GM23338 (cell line): ENCODE results near the gene MAP3K7CL. TPM values are rescaled to one million over a fixed set of nuclear protein-coding genes. Genes with fewer than 3 reads are reported as not detected.

Source experiments
- ATAC-seq: fragments of 200-7000 bp; cut with Tn5 transposase; 3 replicates; pipeline ENCODE4 v1.9.1; 2020
- DNase-seq: peaks from one replicate; pipeline ENCODE4 v3.0.0-alpha.2; 2015; ENCODE audit warnings: low spot score
- H2AFZ ChIP-seq: fragments of 200-600 bp; sonication (generic); 2 replicates; pipeline ENCODE4 v1.8.0; 2016; ENCODE audit warnings: antibody characterized with exemption, mild to moderate bottlenecking, moderate library complexity
- H3F3A ChIP-seq: fragments of 200-600 bp; sonication (generic); replicated peaks from 2 replicates; pipeline ENCODE4 v1.8.0; 2017; ENCODE audit warnings: antibody characterized with exemption, mixed run types, low read depth
- H3K27ac ChIP-seq: fragments of 200-600 bp; sonication (generic); 2 replicates; pipeline ENCODE4 v1.6.1; 2016; ENCODE audit warnings: low read depth
- H3K27me3 ChIP-seq: fragments of 200-600 bp; sonication (generic); 2 replicates; pipeline ENCODE4 v1.8.0; 2016; ENCODE audit warnings: mild to moderate bottlenecking, mixed run types, moderate library complexity; ENCODE audit not compliant: insufficient read depth
- H3K36me3 ChIP-seq: fragments of 200-600 bp; sonication (generic); 2 replicates; pipeline ENCODE4 v1.8.0; 2016; ENCODE audit warnings: mild to moderate bottlenecking; ENCODE audit not compliant: insufficient read depth
- H3K4me1 ChIP-seq: fragments of 200-600 bp; sonication (generic); 2 replicates; pipeline ENCODE4 v1.8.0; 2016; ENCODE audit warnings: mild to moderate bottlenecking, moderate library complexity; ENCODE audit not compliant: insufficient read depth
- H3K4me2 ChIP-seq: fragments of 200-600 bp; sonication (generic); 2 replicates; pipeline ENCODE4 v1.7.1; 2017; ENCODE audit warnings: mixed run types
- H3K4me3 ChIP-seq: fragments of 200-600 bp; sonication (generic); 2 replicates; pipeline ENCODE4 v1.6.1; 2016; ENCODE audit warnings: mixed run types
- H3K79me2 ChIP-seq: fragments of 200-600 bp; sonication (generic); replicated peaks from 2 replicates; pipeline ENCODE4 v1.8.0; 2017; ENCODE audit warnings: mild to moderate bottlenecking; ENCODE audit not compliant: insufficient read depth
- H3K9me2 ChIP-seq: fragments of 200-600 bp; sonication (generic); 2 replicates; pipeline ENCODE4 v1.8.0; 2017; ENCODE audit not compliant: insufficient read depth
- H4K20me1 ChIP-seq: fragments of 200-600 bp; sonication (generic); replicated peaks from 2 replicates; pipeline ENCODE4 v1.8.0; 2017; ENCODE audit warnings: mild to moderate bottlenecking; ENCODE audit not compliant: insufficient read depth
- H3K27ac Mint-ChIP-seq: 2 replicates; pipeline ENCODE4 v1.8.0; 2020; ENCODE audit warnings: inconsistent platforms, mild to moderate bottlenecking, moderate library complexity, mixed read lengths
- H3K27me3 Mint-ChIP-seq: 3 replicates; pipeline ENCODE4 v1.8.0; 2022; ENCODE audit warnings: low read depth, mild to moderate bottlenecking, moderate library complexity, mixed read lengths, inconsistent platforms; ENCODE audit not compliant: insufficient read depth, poor library complexity
- H3K36me3 Mint-ChIP-seq: 3 replicates; pipeline ENCODE4 v1.8.0; 2021; ENCODE audit warnings: low read depth, mild to moderate bottlenecking, inconsistent platforms, moderate library complexity, mixed read lengths
- H3K4me1 Mint-ChIP-seq: 3 replicates; pipeline ENCODE4 v1.8.0; 2020; ENCODE audit warnings: mild to moderate bottlenecking, inconsistent platforms, mixed read lengths
- H3K4me3 Mint-ChIP-seq: 3 replicates; pipeline ENCODE4 v1.8.0; 2021; ENCODE audit warnings: moderate library complexity, mild to moderate bottlenecking, inconsistent platforms, mixed read lengths
- H3K9me3 Mint-ChIP-seq: 3 replicates; pipeline ENCODE4 v1.8.0; 2020; ENCODE audit warnings: moderate library complexity, mild to moderate bottlenecking, inconsistent platforms, mixed read lengths
- CREB1 ChIP-seq: fragments of 250-450 bp; sonication (Bioruptor Pico); IDR thresholded peaks from 2 replicates; pipeline ENCODE4 v1.5.0; 2020; ENCODE audit warnings: low read depth, mild to moderate bottlenecking, moderate library complexity
- EZH2phosphoT487 ChIP-seq: fragments of 200-600 bp; sonication (generic); IDR thresholded peaks from one replicate; pipeline ENCODE4 v1.8.1; 2018; ENCODE audit warnings: antibody characterized with exemption; ENCODE audit not compliant: unreplicated experiment
- JUNB ChIP-seq: IDR thresholded peaks from one replicate; pipeline ENCODE4 v1.6.1; 2016; ENCODE audit warnings: antibody characterized with exemption; ENCODE audit not compliant: unreplicated experiment
- NANOG ChIP-seq: IDR thresholded peaks from 2 replicates; pipeline ENCODE4 v1.6.1; 2016; ENCODE audit warnings: antibody characterized with exemption, borderline replicate concordance
- POLR2AphosphoS5 ChIP-seq: IDR thresholded peaks from 2 replicates; pipeline ENCODE4 v1.6.1; 2016; ENCODE audit warnings: antibody characterized with exemption, low read depth
- STAT1 ChIP-seq: IDR thresholded peaks from one replicate; pipeline ENCODE4 v1.6.1; 2016; ENCODE audit warnings: antibody characterized with exemption; ENCODE audit not compliant: unreplicated experiment
- ZNF114 ChIP-seq: fragments of 250-450 bp; sonication (Bioruptor Pico); IDR thresholded peaks from 2 replicates; pipeline ENCODE4 v1.5.0; 2020; ENCODE audit warnings: mild to moderate bottlenecking, moderate library complexity
- polyA plus RNA-seq: library from polyadenylated mRNA; unstranded; fragments of >200 nt; fragmentation: Nextera tagmentation; extraction: Ambion mirVana; gene quantifications from 2 replicates; pipeline ENCODE4 v1.2.1, GENCODE V29; 2016
- total RNA-seq: library from RNA; depleted of rRNA; stranded (reverse); fragments of >200 nt; shearing (Covaris generic); gene quantifications from 2 replicates; pipeline ENCODE4 v1.2.3, GENCODE V29; 2014
- TF ChIP-seq, protein P1 (sequence below): IDR thresholded peaks from 2 replicates; pipeline ENCODE4 v1.6.1; 2016; ENCODE audit warnings: antibody characterized with exemption
- TF ChIP-seq, protein P2 (sequence below), 2 experiments: fragments of 200-600 bp in 1 of 2; sonication (generic) in 1 of 2; conservative IDR thresholded peaks; 2 replicates each; pipeline versions ENCODE4 v1.5.1 to v1.6.1; 2016 to 2017; ENCODE audit warnings: antibody characterized with exemption in 2 of 2, low read depth in 2 of 2, mild to moderate bottlenecking in 2 of 2, moderate library complexity in 1 of 2
- TF ChIP-seq, protein P3 (sequence below): fragments of 250-450 bp; sonication (Bioruptor Pico); IDR thresholded peaks from 2 replicates; pipeline ENCODE4 v1.5.0; 2020; ENCODE audit warnings: mild to moderate bottlenecking, moderate library complexity
- TF ChIP-seq, protein P4 (sequence below): IDR thresholded peaks from one replicate; pipeline ENCODE4 v1.6.1; 2018; ENCODE audit warnings: antibody characterized with exemption; ENCODE audit not compliant: unreplicated experiment

The MAP3K7CL gene
- total and polyA plus RNA-seq, 2 experiments from 2014 or later = 2.4 to 3.6 TPM

DNA sequence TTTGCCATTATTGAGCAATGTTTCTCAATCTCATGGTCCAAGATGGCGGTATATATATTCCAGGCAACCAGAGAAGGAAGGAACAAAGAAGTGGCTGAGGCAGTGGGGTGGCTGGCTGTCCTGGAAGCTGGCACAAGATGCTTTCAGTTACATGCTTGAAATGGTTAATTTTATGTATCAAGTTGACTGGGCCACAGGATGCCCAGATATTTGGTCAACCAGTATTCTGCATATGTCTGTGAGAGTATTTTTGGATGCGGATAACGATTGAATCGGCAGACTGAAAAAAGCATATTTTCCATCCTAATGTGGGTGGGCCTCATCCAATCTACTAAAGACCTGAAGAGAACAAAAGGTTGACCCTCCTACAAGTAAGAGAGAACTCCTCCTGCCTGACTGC is 55.2 kb downstream of the MAP3K7CL start (continued):
- no peak for TF ChIP-seq EZH2phosphoT487
- TF ChIP-seq NANOG = no peak

DNA sequence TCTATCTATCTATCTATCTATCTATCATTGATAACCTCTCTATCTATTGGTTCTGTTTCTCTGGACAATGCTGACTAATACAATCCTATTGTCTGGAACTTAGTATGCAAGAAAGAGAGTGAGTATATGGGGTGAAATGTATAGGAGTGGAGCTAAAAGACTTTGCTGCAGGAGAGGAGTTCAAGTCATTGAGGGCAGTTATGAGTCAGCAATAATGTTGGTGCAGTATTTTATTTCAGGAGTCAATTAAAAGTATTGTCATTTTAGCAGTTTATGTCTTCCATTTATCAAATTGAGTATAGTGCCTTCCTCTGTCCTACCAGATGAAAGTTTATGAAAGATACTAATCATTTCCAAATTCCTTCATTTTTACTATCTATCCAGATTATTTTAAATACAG is 55.8 kb downstream of the MAP3K7CL start:
- Mint-ChIP-seq H3K36me3 (no peaks in the 10 kb centered on the region), H3K27ac (no peak overlapping the region), H3K27me3 (peaks cover 9% of the 10 kb centered on the region), H3K9me3 (no peaks in the 10 kb centered on the region), H3K4me1 (peaks cover 2% of the 10 kb centered on the region), H3K4me3 (no peak overlapping the region)
- ATAC-seq = no peak
- no peak for TF ChIP-seq JUNB
- no peak for TF ChIP-seq NANOG
- no peak for TF ChIP-seq POLR2AphosphoS5
- TF ChIP-seq ZNF114 = no peak
- TF ChIP-seq, protein P1, sequence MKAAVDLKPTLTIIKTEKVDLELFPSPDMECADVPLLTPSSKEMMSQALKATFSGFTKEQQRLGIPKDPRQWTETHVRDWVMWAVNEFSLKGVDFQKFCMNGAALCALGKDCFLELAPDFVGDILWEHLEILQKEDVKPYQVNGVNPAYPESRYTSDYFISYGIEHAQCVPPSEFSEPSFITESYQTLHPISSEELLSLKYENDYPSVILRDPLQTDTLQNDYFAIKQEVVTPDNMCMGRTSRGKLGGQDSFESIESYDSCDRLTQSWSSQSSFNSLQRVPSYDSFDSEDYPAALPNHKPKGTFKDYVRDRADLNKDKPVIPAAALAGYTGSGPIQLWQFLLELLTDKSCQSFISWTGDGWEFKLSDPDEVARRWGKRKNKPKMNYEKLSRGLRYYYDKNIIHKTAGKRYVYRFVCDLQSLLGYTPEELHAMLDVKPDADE = no peak
- TF ChIP-seq, protein P2, sequence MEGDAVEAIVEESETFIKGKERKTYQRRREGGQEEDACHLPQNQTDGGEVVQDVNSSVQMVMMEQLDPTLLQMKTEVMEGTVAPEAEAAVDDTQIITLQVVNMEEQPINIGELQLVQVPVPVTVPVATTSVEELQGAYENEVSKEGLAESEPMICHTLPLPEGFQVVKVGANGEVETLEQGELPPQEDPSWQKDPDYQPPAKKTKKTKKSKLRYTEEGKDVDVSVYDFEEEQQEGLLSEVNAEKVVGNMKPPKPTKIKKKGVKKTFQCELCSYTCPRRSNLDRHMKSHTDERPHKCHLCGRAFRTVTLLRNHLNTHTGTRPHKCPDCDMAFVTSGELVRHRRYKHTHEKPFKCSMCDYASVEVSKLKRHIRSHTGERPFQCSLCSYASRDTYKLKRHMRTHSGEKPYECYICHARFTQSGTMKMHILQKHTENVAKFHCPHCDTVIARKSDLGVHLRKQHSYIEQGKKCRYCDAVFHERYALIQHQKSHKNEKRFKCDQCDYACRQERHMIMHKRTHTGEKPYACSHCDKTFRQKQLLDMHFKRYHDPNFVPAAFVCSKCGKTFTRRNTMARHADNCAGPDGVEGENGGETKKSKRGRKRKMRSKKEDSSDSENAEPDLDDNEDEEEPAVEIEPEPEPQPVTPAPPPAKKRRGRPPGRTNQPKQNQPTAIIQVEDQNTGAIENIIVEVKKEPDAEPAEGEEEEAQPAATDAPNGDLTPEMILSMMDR (conservative IDR thresholded peaks at IDR 0.05; ENCODE audit: low read depth in 2 of 2) = no peak
- TF ChIP-seq STAT1 = no peak
- TF ChIP-seq, protein P3, sequence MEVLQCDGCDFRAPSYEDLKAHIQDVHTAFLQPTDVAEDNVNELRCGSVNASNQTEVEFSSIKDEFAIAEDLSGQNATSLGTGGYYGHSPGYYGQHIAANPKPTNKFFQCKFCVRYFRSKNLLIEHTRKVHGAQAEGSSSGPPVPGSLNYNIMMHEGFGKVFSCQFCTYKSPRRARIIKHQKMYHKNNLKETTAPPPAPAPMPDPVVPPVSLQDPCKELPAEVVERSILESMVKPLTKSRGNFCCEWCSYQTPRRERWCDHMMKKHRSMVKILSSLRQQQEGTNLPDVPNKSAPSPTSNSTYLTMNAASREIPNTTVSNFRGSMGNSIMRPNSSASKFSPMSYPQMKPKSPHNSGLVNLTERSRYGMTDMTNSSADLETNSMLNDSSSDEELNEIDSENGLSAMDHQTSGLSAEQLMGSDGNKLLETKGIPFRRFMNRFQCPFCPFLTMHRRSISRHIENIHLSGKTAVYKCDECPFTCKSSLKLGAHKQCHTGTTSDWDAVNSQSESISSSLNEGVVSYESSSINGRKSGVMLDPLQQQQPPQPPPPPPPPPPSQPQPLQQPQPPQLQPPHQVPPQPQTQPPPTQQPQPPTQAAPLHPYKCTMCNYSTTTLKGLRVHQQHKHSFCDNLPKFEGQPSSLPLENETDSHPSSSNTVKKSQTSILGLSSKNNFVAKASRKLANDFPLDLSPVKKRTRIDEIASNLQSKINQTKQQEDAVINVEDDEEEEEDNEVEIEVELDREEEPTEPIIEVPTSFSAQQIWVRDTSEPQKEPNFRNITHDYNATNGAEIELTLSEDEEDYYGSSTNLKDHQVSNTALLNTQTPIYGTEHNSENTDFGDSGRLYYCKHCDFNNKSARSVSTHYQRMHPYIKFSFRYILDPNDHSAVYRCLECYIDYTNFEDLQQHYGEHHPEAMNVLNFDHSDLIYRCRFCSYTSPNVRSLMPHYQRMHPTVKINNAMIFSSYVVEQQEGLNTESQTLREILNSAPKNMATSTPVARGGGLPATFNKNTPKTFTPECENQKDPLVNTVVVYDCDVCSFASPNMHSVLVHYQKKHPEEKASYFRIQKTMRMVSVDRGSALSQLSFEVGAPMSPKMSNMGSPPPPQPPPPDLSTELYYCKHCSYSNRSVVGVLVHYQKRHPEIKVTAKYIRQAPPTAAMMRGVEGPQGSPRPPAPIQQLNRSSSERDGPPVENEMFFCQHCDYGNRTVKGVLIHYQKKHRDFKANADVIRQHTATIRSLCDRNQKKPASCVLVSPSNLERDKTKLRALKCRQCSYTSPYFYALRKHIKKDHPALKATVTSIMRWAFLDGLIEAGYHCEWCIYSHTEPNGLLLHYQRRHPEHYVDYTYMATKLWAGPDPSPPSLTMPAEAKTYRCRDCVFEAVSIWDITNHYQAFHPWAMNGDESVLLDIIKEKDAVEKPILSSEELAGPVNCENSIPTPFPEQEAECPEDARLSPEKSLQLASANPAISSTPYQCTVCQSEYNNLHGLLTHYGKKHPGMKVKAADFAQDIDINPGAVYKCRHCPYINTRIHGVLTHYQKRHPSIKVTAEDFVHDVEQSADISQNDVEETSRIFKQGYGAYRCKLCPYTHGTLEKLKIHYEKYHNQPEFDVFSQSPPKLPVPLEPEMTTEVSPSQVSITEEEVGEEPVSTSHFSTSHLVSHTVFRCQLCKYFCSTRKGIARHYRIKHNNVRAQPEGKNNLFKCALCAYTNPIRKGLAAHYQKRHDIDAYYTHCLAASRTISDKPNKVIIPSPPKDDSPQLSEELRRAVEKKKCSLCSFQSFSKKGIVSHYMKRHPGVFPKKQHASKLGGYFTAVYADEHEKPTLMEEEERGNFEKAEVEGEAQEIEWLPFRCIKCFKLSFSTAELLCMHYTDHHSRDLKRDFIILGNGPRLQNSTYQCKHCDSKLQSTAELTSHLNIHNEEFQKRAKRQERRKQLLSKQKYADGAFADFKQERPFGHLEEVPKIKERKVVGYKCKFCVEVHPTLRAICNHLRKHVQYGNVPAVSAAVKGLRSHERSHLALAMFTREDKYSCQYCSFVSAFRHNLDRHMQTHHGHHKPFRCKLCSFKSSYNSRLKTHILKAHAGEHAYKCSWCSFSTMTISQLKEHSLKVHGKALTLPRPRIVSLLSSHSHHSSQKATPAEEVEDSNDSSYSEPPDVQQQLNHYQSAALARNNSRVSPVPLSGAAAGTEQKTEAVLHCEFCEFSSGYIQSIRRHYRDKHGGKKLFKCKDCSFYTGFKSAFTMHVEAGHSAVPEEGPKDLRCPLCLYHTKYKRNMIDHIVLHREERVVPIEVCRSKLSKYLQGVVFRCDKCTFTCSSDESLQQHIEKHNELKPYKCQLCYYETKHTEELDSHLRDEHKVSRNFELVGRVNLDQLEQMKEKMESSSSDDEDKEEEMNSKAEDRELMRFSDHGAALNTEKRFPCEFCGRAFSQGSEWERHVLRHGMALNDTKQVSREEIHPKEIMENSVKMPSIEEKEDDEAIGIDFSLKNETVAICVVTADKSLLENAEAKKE (CRISPR knock-in tag) = no peak
- no peak for TF ChIP-seq CREB1 (CRISPR knock-in tag)
- TF ChIP-seq, protein P4, sequence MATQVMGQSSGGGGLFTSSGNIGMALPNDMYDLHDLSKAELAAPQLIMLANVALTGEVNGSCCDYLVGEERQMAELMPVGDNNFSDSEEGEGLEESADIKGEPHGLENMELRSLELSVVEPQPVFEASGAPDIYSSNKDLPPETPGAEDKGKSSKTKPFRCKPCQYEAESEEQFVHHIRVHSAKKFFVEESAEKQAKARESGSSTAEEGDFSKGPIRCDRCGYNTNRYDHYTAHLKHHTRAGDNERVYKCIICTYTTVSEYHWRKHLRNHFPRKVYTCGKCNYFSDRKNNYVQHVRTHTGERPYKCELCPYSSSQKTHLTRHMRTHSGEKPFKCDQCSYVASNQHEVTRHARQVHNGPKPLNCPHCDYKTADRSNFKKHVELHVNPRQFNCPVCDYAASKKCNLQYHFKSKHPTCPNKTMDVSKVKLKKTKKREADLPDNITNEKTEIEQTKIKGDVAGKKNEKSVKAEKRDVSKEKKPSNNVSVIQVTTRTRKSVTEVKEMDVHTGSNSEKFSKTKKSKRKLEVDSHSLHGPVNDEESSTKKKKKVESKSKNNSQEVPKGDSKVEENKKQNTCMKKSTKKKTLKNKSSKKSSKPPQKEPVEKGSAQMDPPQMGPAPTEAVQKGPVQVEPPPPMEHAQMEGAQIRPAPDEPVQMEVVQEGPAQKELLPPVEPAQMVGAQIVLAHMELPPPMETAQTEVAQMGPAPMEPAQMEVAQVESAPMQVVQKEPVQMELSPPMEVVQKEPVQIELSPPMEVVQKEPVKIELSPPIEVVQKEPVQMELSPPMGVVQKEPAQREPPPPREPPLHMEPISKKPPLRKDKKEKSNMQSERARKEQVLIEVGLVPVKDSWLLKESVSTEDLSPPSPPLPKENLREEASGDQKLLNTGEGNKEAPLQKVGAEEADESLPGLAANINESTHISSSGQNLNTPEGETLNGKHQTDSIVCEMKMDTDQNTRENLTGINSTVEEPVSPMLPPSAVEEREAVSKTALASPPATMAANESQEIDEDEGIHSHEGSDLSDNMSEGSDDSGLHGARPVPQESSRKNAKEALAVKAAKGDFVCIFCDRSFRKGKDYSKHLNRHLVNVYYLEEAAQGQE = no peak
- Histone ChIP-seq H3K36me3 (no peaks in the 10 kb centered on the region), H4K20me1 (no peaks in the 10 kb centered on the region), H3K4me3 (no peak overlapping the region), H3K4me1 (no peaks in the 10 kb centered on the region), H2AFZ (no peak overlapping the region), H3F3A (no peaks in the 10 kb centered on the region), H3K27ac (no peak overlapping the region), H3K4me2 (no peak overlapping the region), H3K9me2 (no peaks in the 10 kb centered on the region), H3K27me3 (peaks cover 47% of the 10 kb centered on the region), H3K79me2 (no peaks in the 10 kb centered on the region)
- no peak for DNase-seq
